AG04449 (cell line): ENCODE measurements around the gene MACC1.

ENCODE experiments used
- CTCF ChIA-PET: fragments of 350-600 bp; formaldehyde crosslinking; extraction: SDS; loops from one replicate; lab custom pipeline; 2021; ENCODE audit warnings: antibody characterized with exemption; lab: Yijun Ruan, JAX
- POLR2A ChIA-PET: fragments of 400-600, 350-600 bp; formaldehyde crosslinking; extraction: SDS; loops from one replicate; lab custom pipeline; 2020; ENCODE audit warnings: antibody characterized with exemption, inconsistent platforms; lab: Yijun Ruan, JAX
- DNase-seq: peaks from one replicate; pipeline ENCODE4 v3.0.0-alpha.2; 2010; ENCODE audit warnings: low read depth, low spot score
- H3K4me3 ChIP-seq: 2 replicates; pipeline ENCODE4 v1.5.1; 2011; ENCODE audit warnings: low read depth, mild to moderate bottlenecking, control low read depth, low read length
- TF ChIP-seq, protein P1 (sequence below): IDR thresholded peaks from one replicate; pipeline ENCODE4 v1.5.1; 2011; ENCODE audit warnings: mild to moderate bottlenecking, moderate library complexity, low read length, control low read depth, inconsistent platforms; ENCODE audit not compliant: insufficient read depth; ENCODE audit errors: missing control alignments

Gene MACC1

DNA sequence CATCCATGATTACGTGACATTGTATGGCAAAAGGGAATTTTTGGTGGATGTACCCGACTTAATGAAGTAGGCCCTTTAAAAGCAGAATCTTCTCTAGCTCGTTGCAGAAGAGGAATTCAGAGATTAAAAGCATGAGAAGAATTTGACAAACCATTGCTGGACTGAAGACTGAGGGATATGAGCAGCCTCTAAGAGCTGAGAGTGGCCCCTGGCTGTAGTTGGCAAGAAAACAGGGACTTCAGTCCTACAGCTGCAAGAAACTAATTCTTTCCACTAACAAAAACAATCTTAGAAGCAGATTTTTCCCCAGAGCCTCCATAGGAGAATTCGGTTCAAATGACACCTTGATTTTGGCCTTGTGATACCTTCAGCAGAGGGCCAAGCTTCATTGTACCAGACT lies 34.1 kb downstream of the MACC1 start:
- peak; percentile 7 for DNase-seq
- TF ChIP-seq, protein P1, sequence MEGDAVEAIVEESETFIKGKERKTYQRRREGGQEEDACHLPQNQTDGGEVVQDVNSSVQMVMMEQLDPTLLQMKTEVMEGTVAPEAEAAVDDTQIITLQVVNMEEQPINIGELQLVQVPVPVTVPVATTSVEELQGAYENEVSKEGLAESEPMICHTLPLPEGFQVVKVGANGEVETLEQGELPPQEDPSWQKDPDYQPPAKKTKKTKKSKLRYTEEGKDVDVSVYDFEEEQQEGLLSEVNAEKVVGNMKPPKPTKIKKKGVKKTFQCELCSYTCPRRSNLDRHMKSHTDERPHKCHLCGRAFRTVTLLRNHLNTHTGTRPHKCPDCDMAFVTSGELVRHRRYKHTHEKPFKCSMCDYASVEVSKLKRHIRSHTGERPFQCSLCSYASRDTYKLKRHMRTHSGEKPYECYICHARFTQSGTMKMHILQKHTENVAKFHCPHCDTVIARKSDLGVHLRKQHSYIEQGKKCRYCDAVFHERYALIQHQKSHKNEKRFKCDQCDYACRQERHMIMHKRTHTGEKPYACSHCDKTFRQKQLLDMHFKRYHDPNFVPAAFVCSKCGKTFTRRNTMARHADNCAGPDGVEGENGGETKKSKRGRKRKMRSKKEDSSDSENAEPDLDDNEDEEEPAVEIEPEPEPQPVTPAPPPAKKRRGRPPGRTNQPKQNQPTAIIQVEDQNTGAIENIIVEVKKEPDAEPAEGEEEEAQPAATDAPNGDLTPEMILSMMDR, result no peak
- H3K4me3 ChIP-seq, result no peak overlapping the region
- ChIA-PET POLR2A (no interaction called here), CTCF (interaction anchor here (0.6 to 2.1 kb wide), 2 partner anchors 10 to 44 kb away, joined by 4 to 11 read pairs; no protein-coding TSS in a partner anchor)

DNA sequence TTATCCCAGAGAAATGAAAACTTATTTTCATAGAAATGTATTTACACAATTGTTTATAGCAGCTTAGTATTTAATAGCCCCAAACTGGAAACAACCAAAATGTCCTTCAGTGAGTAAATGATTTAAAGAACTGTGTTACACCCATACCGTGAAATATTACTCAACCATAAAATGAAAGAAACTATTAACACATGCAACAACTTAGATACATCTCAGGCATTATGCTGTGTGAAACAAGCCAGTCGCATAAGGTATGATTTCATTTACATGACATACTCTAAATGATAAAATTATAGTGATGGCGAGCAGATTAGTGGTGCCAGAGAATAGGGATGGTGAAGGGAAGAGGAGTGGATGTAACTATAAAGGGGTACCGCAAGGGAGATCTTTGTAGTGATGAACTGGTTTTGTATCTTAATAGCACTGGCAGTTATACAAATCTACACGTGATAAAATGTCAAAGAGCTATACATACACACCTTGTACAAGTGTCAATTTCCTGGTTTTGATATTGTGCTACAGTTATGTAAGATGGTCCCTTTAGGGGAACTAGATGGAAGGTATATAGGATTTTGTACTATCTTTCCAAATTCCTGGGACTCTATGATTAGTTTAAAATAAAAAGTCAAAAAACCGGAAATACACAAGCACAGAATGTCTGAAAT lies 40.5 kb downstream of the MACC1 start:
- no peak for DNase-seq
- ChIA-PET CTCF (interaction anchor here (0.9 kb wide), 1 partner anchor 194 kb away, joined by 3 read pairs; no protein-coding TSS in a partner anchor), POLR2A (no interaction called here)
- no peak overlapping the region for H3K4me3 ChIP-seq
- TF ChIP-seq, protein P1, result no peak

DNA sequence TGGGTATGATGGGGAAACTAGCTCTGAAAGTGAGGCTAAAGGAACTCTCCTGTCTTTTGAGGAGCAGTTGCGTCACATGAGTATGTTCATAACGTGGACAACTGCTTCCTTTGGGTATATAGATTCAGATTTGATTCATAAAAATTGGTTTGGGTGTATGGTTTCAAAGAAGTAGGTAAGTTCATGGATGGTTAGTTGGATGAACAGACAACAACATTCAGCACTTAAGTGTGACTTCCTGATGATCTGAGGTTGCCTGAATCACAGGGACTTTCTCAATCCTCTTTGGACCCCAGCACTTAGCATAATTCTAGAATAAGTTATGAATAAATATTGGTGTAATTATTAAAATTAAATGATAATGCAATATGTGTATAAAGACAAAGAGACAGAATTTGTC lies 43.4 kb downstream of the MACC1 start:
- POLR2A ChIA-PET, result no interaction called here
- CTCF ChIA-PET, result interaction anchor here (0.8 to 5.5 kb wide), 10 partner anchors 10 to 426 kb away, joined by 3 to 59 read pairs (median 8); no protein-coding TSS in a partner anchor
- no peak overlapping the region for H3K4me3 ChIP-seq
- TF ChIP-seq, protein P1, result no peak
- DNase-seq, result no peak

DNA sequence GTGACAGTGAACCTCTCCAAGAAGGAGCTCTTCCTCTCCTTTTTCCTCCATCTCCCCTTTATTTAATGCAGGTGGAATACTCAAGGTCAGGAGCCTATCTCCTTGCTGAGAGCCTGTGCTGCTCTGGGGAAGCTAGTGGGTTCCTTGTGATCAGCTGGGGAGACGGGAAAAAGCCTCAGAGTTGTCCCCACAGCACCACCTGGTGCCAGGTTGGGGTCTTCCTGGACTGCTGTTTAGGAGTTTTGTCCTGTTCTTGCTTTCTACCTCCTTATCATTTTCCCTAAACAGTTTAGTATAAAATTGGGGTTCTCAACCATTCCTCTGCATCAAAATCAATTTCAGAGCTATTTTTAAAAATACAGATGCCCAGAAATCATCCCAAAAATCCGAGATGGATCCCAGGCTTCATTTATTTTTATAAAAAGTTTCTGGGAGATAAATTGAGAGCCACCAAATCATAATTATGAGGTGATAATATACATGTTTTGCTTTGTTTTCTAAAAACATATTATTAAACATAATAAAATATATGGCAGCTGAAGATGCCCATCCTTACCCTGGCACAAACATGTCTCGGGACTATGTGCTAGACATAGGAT lies 44.3 kb downstream of the MACC1 start:
- TF ChIP-seq, protein P1, result peak; percentile 59
- ChIA-PET POLR2A (no interaction called here), CTCF (interaction anchor here (0.8 to 5.5 kb wide), 18 partner anchors 8 to 425 kb away, joined by 3 to 59 read pairs (median 5); partner anchors contain the start of gene ITGB8)
- H3K4me3 ChIP-seq, result no peak overlapping the region
- DNase-seq, result no peak

DNA sequence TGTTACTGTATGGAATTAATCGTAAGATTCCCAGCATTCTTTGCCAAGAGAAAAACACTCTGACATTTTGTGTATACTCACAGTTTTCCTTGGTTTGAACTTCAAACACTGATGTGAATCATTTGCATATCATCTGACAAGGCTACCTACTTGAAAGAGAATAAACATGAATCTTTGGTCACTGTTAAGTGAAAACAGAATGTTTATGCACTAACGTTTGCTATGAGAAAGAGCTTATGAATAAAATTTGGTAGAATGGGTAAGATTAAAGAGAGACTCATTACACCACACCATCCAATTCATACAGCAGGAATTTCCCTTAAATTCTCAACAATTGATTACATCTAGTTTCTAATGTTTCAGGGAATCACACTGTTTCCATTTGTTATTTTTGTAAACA lies 46.6 kb downstream of the MACC1 start:
- ChIA-PET CTCF (interaction anchor here (3.6 to 5.5 kb wide), 2 partner anchors 140 to 188 kb away, joined by 21 to 59 read pairs; no protein-coding TSS in a partner anchor), POLR2A (no interaction called here)
- TF ChIP-seq, protein P1, result no peak
- no peak overlapping the region for H3K4me3 ChIP-seq
- DNase-seq, result no peak

DNA sequence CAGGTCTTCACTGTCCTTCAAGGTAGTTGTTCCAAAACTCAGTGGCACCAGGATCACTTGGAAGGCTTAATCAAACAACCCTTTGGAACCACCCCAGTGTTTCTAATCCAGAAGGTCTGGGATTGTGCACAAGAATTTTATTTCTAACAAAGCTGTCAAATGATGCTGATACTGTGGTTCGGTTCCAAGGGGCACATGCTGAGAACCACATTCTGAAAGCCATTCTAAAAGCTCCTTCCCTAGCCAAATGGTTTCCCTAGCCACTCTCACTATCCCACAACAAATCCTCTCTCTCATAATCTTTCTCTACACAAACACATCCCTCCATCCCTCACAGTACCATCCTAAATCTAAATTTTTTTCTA lies 52.1 kb downstream of the MACC1 start:
- DNase-seq, result no peak
- ChIA-PET CTCF (no interaction called here), POLR2A (no interaction called here)
- TF ChIP-seq, protein P1, result no peak
- no peak overlapping the region for H3K4me3 ChIP-seq
